Coronary artery (tissue), 2 donors: ENCODE measurements around the gene ZNRF2.

Source experiments
- DNase-seq: peaks from one replicate; pipeline ENCODE4 v3.0.0-alpha.2; 2017; ENCODE audit warnings: low spot score
- H3K27ac ChIP-seq, 2 donors: fragments of 200-600 bp; sonication (generic); one replicate each; pipeline ENCODE4 v1.5.1; 2016 to 2019
- H3K4me3 ChIP-seq: fragments of 200-600 bp; sonication (generic); 2 replicates; pipeline ENCODE4 v1.5.1; 2016; ENCODE audit warnings: mild to moderate bottlenecking, moderate library complexity
- CTCF ChIP-seq: fragments of 200-600 bp; sonication (generic); IDR thresholded peaks from one replicate; pipeline ENCODE4 v1.5.1; 2019; ENCODE audit warnings: antibody characterized with exemption

The ZNRF2 gene

GRCh38 chr7:30389791-30390190 is 105.4 kb downstream of the ZNRF2 start:
- Histone ChIP-seq H3K27ac (no peak overlapping the region), H3K4me3 (no peak overlapping the region)
- TF ChIP-seq CTCF = no peak
- no peak for DNase-seq

- DNase-seq = no peak
- no peak overlapping the region for H3K4me3 ChIP-seq
- H3K27ac ChIP-seq = no peak overlapping the region
- no peak for TF ChIP-seq CTCF
Measured at GRCh38 chr7:30390736-30391636, 106.6 kb downstream of the ZNRF2 start.

- TF ChIP-seq CTCF = no peak
- Histone ChIP-seq H3K4me3 (no peak overlapping the region), H3K27ac (no peak overlapping the region)
- no peak for DNase-seq
Measured at GRCh38 chr7:30391806-30392205, 107.4 kb downstream of the ZNRF2 start.

GRCh38 chr7:30395676-30396075 is 111.3 kb downstream of the ZNRF2 start:
- Histone ChIP-seq H3K27ac (no peak overlapping the region), H3K4me3 (no peak overlapping the region)
- TF ChIP-seq CTCF = no peak
- no peak for DNase-seq

- H3K4me3 ChIP-seq = no peak overlapping the region
- DNase-seq = no peak
Measured at GRCh38 chr7:30396389-30396788, 112.0 kb downstream of the ZNRF2 start.

GRCh38 chr7:30403477-30403876 is 119.1 kb downstream of the ZNRF2 start:
- DNase-seq = no peak
- Histone ChIP-seq H3K27ac (no peak overlapping the region), H3K4me3 (no peak overlapping the region)
- no peak for TF ChIP-seq CTCF

More at GRCh38 chr7:30396389-30396788, 112.0 kb downstream of the ZNRF2 start:
- TF ChIP-seq CTCF = no peak
- no peak overlapping the region for H3K27ac ChIP-seq

GRCh38 chr7:30405179-30405578 is 120.8 kb downstream of the ZNRF2 start:
- no peak for DNase-seq
- no peak for TF ChIP-seq CTCF
- Histone ChIP-seq H3K4me3 (no peak overlapping the region), H3K27ac (no peak overlapping the region)
